GM23338 (cell line): ENCODE results near the gene CCNF.

Experiments used
- EZH2 ChIP-seq: fragments of 200-600 bp; sonication (generic); IDR thresholded peaks from one replicate; pipeline ENCODE4 v1.8.0; 2017; ENCODE audit warnings: antibody characterized with exemption, mild to moderate bottlenecking, low read depth; ENCODE audit not compliant: unreplicated experiment
- EZH2phosphoT487 ChIP-seq: fragments of 200-600 bp; sonication (generic); IDR thresholded peaks from one replicate; pipeline ENCODE4 v1.8.1; 2018; ENCODE audit warnings: antibody characterized with exemption; ENCODE audit not compliant: unreplicated experiment
- JUNB ChIP-seq: IDR thresholded peaks from one replicate; pipeline ENCODE4 v1.6.1; 2016; ENCODE audit warnings: antibody characterized with exemption; ENCODE audit not compliant: unreplicated experiment
- POLR2AphosphoS5 ChIP-seq: IDR thresholded peaks from 2 replicates; pipeline ENCODE4 v1.6.1; 2016; ENCODE audit warnings: antibody characterized with exemption, low read depth
- ZNF114 ChIP-seq: fragments of 250-450 bp; sonication (Bioruptor Pico); IDR thresholded peaks from 2 replicates; pipeline ENCODE4 v1.5.0; 2020; ENCODE audit warnings: mild to moderate bottlenecking, moderate library complexity
- TF ChIP-seq, protein P1 (sequence below), 2 experiments: fragments of 200-600 bp in 1 of 2; sonication (generic) in 1 of 2; conservative IDR thresholded peaks; 2 replicates each; pipeline versions ENCODE4 v1.5.1 to v1.6.1; 2016 to 2017; ENCODE audit warnings: antibody characterized with exemption in 2 of 2, low read depth in 2 of 2, mild to moderate bottlenecking in 2 of 2, moderate library complexity in 1 of 2

GRCh38 chr16:2489581-2489980 is 60.3 kb downstream of the CCNF start:
- TF ChIP-seq, protein P1, sequence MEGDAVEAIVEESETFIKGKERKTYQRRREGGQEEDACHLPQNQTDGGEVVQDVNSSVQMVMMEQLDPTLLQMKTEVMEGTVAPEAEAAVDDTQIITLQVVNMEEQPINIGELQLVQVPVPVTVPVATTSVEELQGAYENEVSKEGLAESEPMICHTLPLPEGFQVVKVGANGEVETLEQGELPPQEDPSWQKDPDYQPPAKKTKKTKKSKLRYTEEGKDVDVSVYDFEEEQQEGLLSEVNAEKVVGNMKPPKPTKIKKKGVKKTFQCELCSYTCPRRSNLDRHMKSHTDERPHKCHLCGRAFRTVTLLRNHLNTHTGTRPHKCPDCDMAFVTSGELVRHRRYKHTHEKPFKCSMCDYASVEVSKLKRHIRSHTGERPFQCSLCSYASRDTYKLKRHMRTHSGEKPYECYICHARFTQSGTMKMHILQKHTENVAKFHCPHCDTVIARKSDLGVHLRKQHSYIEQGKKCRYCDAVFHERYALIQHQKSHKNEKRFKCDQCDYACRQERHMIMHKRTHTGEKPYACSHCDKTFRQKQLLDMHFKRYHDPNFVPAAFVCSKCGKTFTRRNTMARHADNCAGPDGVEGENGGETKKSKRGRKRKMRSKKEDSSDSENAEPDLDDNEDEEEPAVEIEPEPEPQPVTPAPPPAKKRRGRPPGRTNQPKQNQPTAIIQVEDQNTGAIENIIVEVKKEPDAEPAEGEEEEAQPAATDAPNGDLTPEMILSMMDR (conservative IDR thresholded peaks at IDR 0.05; ENCODE audit: low read depth in 2 of 2), result no peak
- TF ChIP-seq POLR2AphosphoS5 (no peak), EZH2phosphoT487 (no peak), EZH2 (no peak), JUNB (no peak), ZNF114 (CRISPR knock-in tag) (no peak)
